ENCODE results near the gene SYT13. TPM values are rescaled to one million over a fixed set of nuclear protein-coding genes. Genes with fewer than 3 reads are reported as not detected.

Gene SYT13
- total RNA-seq, 1 experiment from 2014 or later, result not detected

- ChIA-PET CTCF (interaction anchor here (0.6 kb wide), 1 partner anchor 567 kb away, joined by 12 read pairs; no protein-coding TSS in a partner anchor), POLR2A (ENCODE audit: unreplicated experiment) (interaction anchor here (0.6 kb wide), 1 partner anchor 91 kb away, joined by 7 read pairs; no protein-coding TSS in a partner anchor)
- H3F3A ChIP-seq (ENCODE audit: insufficient read depth, low read depth), result no peaks in the 10 kb centered on the region
- intact Hi-C loops (cut with micrococcal nuclease; ENCODE audit: unreplicated experiment), result no loop called here
- H3K27ac ChIP-seq, result no peak overlapping the region
- peaks cover 38% of the 10 kb centered on the region for H3K27me3 ChIP-seq (ENCODE audit: insufficient read depth, low read depth)
- no peaks in the 10 kb centered on the region for H3K36me3 ChIP-seq (ENCODE audit: low read depth)
- TF ChIP-seq EZH2 (IDR thresholded peaks at IDR 0.05; ENCODE audit: low read depth) (no peak), CTCF (conservative IDR thresholded peaks at IDR 0.05) (no peak; the same call in 1 of the 2 replicates)
- H3K9me3 ChIP-seq (ENCODE audit: insufficient read depth, low read depth), result no peaks in the 10 kb centered on the region
- no peaks in the 10 kb centered on the region for H3K9me2 ChIP-seq (ENCODE audit: insufficient read depth)
- no peak overlapping the region for H3K4me3 ChIP-seq
- no peak overlapping the region for H2AFZ ChIP-seq
- no TSS peak for BruUV-seq (replicated peaks)
- DNase-seq, result no peak
- H4K20me1 ChIP-seq (ENCODE audit: insufficient read depth), result no peaks in the 10 kb centered on the region
- no peaks in the 10 kb centered on the region for H3K79me2 ChIP-seq (ENCODE audit: low read depth)
- H3K4me1 ChIP-seq (replicated peaks; ENCODE audit: insufficient read depth), result no peaks in the 10 kb centered on the region
- H3K4me2 ChIP-seq, result no peak overlapping the region
These were observed 73.4 kb downstream of the SYT13 start for GRCh38 chr11:45212566-45213315.

GRCh38 chr11:45211732-45212131, 74.4 kb downstream of the SYT13 start:
- Histone ChIP-seq H3K4me2 (no peak overlapping the region), H4K20me1 (ENCODE audit: insufficient read depth) (no peaks in the 10 kb centered on the region), H3K9me2 (ENCODE audit: insufficient read depth) (no peaks in the 10 kb centered on the region), H3K4me1 (replicated peaks; ENCODE audit: insufficient read depth) (no peaks in the 10 kb centered on the region), H3K27ac (no peak overlapping the region), H3F3A (ENCODE audit: insufficient read depth, low read depth) (no peaks in the 10 kb centered on the region), H3K4me3 (no peak overlapping the region), H3K36me3 (ENCODE audit: low read depth) (no peaks in the 10 kb centered on the region), H2AFZ (no peak overlapping the region), H3K27me3 (ENCODE audit: insufficient read depth, low read depth) (peaks cover 29% of the 10 kb centered on the region), H3K9me3 (ENCODE audit: insufficient read depth, low read depth) (no peaks in the 10 kb centered on the region), H3K79me2 (ENCODE audit: low read depth) (no peaks in the 10 kb centered on the region)
- TF ChIP-seq EZH2 (IDR thresholded peaks at IDR 0.05; ENCODE audit: low read depth) (no peak), CTCF (conservative IDR thresholded peaks at IDR 0.05) (no peak)
- no TSS peak for BruUV-seq (replicated peaks)
- POLR2A ChIA-PET (ENCODE audit: unreplicated experiment), result interaction anchor here (0.6 kb wide), 1 partner anchor 92 kb away, joined by 7 read pairs; no protein-coding TSS in a partner anchor
- CTCF ChIA-PET, result no interaction called here
- intact Hi-C loops (cut with micrococcal nuclease; ENCODE audit: unreplicated experiment), result no loop called here
- DNase-seq, result no peak

- H3K4me2 ChIP-seq, result no peak overlapping the region
- no peak for DNase-seq
- no peaks in the 10 kb centered on the region for H3K9me3 ChIP-seq (ENCODE audit: insufficient read depth, low read depth)
- ChIA-PET POLR2A (ENCODE audit: unreplicated experiment) (no interaction called here), CTCF (no interaction called here)
- H3K79me2 ChIP-seq (ENCODE audit: low read depth), result no peaks in the 10 kb centered on the region
- intact Hi-C loops (cut with micrococcal nuclease; ENCODE audit: unreplicated experiment), result no loop called here
- H4K20me1 ChIP-seq (ENCODE audit: insufficient read depth), result no peaks in the 10 kb centered on the region
- H3K36me3 ChIP-seq (ENCODE audit: low read depth), result no peaks in the 10 kb centered on the region
- no peaks in the 10 kb centered on the region for H3F3A ChIP-seq (ENCODE audit: insufficient read depth, low read depth)
- no peaks in the 10 kb centered on the region for H3K9me2 ChIP-seq (ENCODE audit: insufficient read depth)
- BruUV-seq (replicated peaks), result no TSS peak
- no peak overlapping the region for H3K27ac ChIP-seq
- no peak overlapping the region for H2AFZ ChIP-seq
- peaks cover 27% of the 10 kb centered on the region for H3K27me3 ChIP-seq (ENCODE audit: insufficient read depth, low read depth)
- no peak overlapping the region for H3K4me3 ChIP-seq
- TF ChIP-seq EZH2 (IDR thresholded peaks at IDR 0.05; ENCODE audit: low read depth) (no peak), CTCF (conservative IDR thresholded peaks at IDR 0.05) (no peak)
- H3K4me1 ChIP-seq (replicated peaks; ENCODE audit: insufficient read depth), result no peaks in the 10 kb centered on the region
These were observed 75.3 kb downstream of the SYT13 start for GRCh38 chr11:45210846-45211245.

Data from PC-9 (cell line).